ENCODE data around the gene MTTP. TPM values are rescaled to one million over a fixed set of nuclear protein-coding genes. Genes with fewer than 3 reads are reported as not detected.

Gene MTTP
- total and polyA plus RNA-seq, 12 donors = 0.23 to 5.9 (median 3.0) TPM

GRCh38 chr4:99586322-99586721 lies 11.7 kb downstream of the MTTP start:
- Histone ChIP-seq H3K4me1 (peaks cover 0 to 12% (median 0%) of the 10 kb centered on the region in 9 donors), H3K9me3 (no peaks in the 10 kb centered on the region), H3K4me3 (no peak overlapping the region), H3K27ac (no peak overlapping the region), H3K27me3 (no peaks in the 10 kb centered on the region), H3K36me3 (no peaks in the 10 kb centered on the region)
- 49 to 56% methylated on average over 2 of the region's 2 CpGs for WGBS, 2 donors
- DNase-seq (no peak), ATAC-seq (no peak)
- intact Hi-C loops (cut with DNase I) = no loop called here
- no peak for TF ChIP-seq CTCF (IDR thresholded peaks at IDR 0.05)

GRCh38 chr4:99586797-99587196 lies 12.2 kb downstream of the MTTP start:
- peaks cover 0 to 12% (median 0%) of the 10 kb centered on the region in 9 donors for H3K4me1 ChIP-seq
- no peak overlapping the region for H3K27ac ChIP-seq
- DNase-seq (no peak), ATAC-seq (no peak)
- H3K9me3 ChIP-seq = no peaks in the 10 kb centered on the region
- no peak for TF ChIP-seq CTCF (IDR thresholded peaks at IDR 0.05)
- no peak overlapping the region for H3K4me3 ChIP-seq
- no peaks in the 10 kb centered on the region for H3K36me3 ChIP-seq
- H3K27me3 ChIP-seq = no peaks in the 10 kb centered on the region
- 17 to 34% methylated on average over 1 of the region's 1 CpG for WGBS, 2 donors
- intact Hi-C loops (cut with DNase I) = no loop called here

DNA sequence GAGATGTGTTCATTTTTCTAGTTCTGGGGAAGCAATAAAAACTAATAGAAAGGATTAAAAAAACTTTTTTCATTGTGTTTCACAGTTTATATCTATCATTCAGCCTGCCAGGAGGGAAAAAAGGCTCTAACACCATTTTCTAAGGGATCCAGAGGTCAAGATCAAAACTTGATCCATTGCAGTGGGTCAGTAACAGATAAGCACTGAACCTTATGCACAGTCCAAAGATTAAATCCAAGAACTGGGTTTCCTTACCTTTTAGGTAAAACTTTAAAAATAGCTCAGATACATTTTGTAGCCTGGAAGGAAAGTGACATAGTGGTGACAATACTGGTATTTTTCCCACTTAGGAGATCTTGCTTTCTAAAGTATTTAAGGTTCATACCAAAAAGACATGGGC lies 12.7 kb downstream of the MTTP start:
- DNase-seq = no peak
- intact Hi-C loops (cut with DNase I) = no loop called here

DNA sequence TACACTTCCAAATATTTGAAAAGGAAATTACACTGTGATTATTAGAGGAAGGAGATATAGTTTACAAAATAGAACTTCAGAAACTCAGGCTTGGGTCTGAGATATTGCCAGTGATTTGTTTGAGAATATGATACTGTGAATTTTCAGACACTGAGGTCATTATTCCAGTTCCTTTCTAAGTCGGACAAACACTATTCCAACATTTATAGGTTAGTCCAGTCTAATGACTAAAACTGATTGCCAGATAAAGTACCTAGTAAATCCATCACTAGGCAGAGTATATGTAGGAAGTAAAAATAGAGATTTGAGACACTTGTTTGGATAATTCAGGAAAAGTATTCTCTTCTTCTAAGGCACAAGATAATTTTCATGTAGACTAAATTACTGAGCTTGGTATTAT lies 13.2 kb downstream of the MTTP start:
- H3K4me1 ChIP-seq = peaks cover 0 to 12% (median 0%) of the 10 kb centered on the region in 9 donors
- no peaks in the 10 kb centered on the region for H3K27me3 ChIP-seq
- H3K27ac ChIP-seq = no peak overlapping the region
- no peaks in the 10 kb centered on the region for H3K36me3 ChIP-seq
- TF ChIP-seq CTCF (IDR thresholded peaks at IDR 0.05) = no peak
- no peaks in the 10 kb centered on the region for H3K9me3 ChIP-seq
- no peak for DNase-seq
- ATAC-seq = no peak
- intact Hi-C loops (cut with DNase I) = no loop called here
- WGBS, 2 donors = 43 to 57% methylated on average over 1 of the region's 1 CpG
- H3K4me3 ChIP-seq = no peak overlapping the region

More for the DNA sequence above, 12.7 kb downstream of the MTTP start:
- TF ChIP-seq CTCF (IDR thresholded peaks at IDR 0.05) = no peak
- no peaks in the 10 kb centered on the region for H3K9me3 ChIP-seq
- H3K4me3 ChIP-seq = no peak overlapping the region
- no peaks in the 10 kb centered on the region for H3K27me3 ChIP-seq
- H3K36me3 ChIP-seq = no peaks in the 10 kb centered on the region
- peaks cover 0 to 12% (median 0%) of the 10 kb centered on the region in 9 donors for H3K4me1 ChIP-seq
- no peak overlapping the region for H3K27ac ChIP-seq
- ATAC-seq = no peak
